ENCODE measurements around the gene DNMT3A. TPM values are rescaled to one million over a fixed set of nuclear protein-coding genes. Genes with fewer than 3 reads are reported as not detected.

DNMT3A gene
- total and polyA plus RNA-seq, 2 of the 8 experiments (the other 6 are each of a cell fraction or from before 2014, with no cell fraction given), result 33.6 to 178 TPM

GRCh38 chr2:25258847-25259736 is 82.6 kb downstream of the DNMT3A start (continued):
- no peak for TF ChIP-seq KDM5A (IDR thresholded peaks at IDR 0.05; ENCODE audit: low read length)
